Measurements from ENCODE around the gene PROCR.

GRCh38 chr20:35134472-35134871 lies 37.4 kb upstream of the PROCR start:
- TF ChIP-seq CTCF (conservative IDR thresholded peaks at IDR 0.05; ENCODE audit: low read depth, low read length) (no peak), EZH2phosphoT487 (IDR thresholded peaks at IDR 0.05; ENCODE audit: borderline replicate concordance, low read length) (no peak), EZH2 (IDR thresholded peaks at IDR 0.05; ENCODE audit: low read length, unreplicated experiment) (no peak)
